Ovary (tissue), 9 donors: ENCODE measurements around the gene RPL19. TPM values are rescaled to one million over a fixed set of nuclear protein-coding genes. Genes with fewer than 3 reads are reported as not detected.

ENCODE experiments used
- DNase-seq, 5 donors: peaks; one replicate each; pipeline ENCODE4 v3.0.0-alpha.2; 2019 to 2020
- H3K27ac ChIP-seq, 2 donors: fragments of 200-600 bp; one replicate each; pipeline versions ENCODE4 v1.5.1 to v1.8.0; 2019 to 2022
- H3K27me3 ChIP-seq: fragments of 200-600 bp; one replicate; pipeline ENCODE4 v1.8.0; 2022
- H3K36me3 ChIP-seq: fragments of 200-600 bp; sonication (generic); one replicate; pipeline ENCODE4 v1.5.1; 2019
- H3K4me1 ChIP-seq: one replicate; pipeline ENCODE4 v1.8.1; 2013; ENCODE audit warnings: mild to moderate bottlenecking, moderate library complexity; ENCODE audit not compliant: insufficient read depth
- H3K4me3 ChIP-seq: fragments of 200-600 bp; sonication (generic); one replicate; pipeline ENCODE4 v1.5.1; 2017
- H3K9me3 ChIP-seq, 2 donors: fragments of 200-600 bp in 1 of 2; sonication (generic) in 1 of 2; one replicate each; pipeline versions ENCODE4 v1.5.1 to v1.8.1; 2013 to 2019; ENCODE audit warnings: mild to moderate bottlenecking in 1 of 2, moderate library complexity in 1 of 2
- EP300 ChIP-seq: sonication (generic); formaldehyde crosslinking; IDR thresholded peaks from one replicate; pipeline ENCODE4 v1.6.1; 2017; ENCODE audit warnings: antibody characterized with exemption
- POLR2A ChIP-seq: fragments of 450-650 bp; IDR thresholded peaks from one replicate; pipeline ENCODE4 v1.6.1; 2017; ENCODE audit warnings: antibody characterized with exemption, mild to moderate bottlenecking, moderate library complexity
- WGBS, 3 donors: extraction: QIAGEN DNeasy Blood & Tissue Kit in 1 of 3; methylation state at CpG; one replicate each; pipeline versions ENCODE4 v1.1.5 to v1.1.7; 2013 to 2017; 5-methylcytosine and 5-hydroxymethylcytosine counted together
- intact Hi-C, 4 donors: fragments of 100-400 bp; cut with DNase I; formaldehyde crosslinking; loops; one replicate each; pipeline versions ENCODE4 v1.11.0 to v1.15.1; 2022 to 2023
- polyA plus RNA-seq, 2 donors: library from polyadenylated mRNA; stranded (reverse); fragments of 200-250 nt in 1 of 2; fragments of 350-450 nt in 1 of 2; fragmentation: Illumina TruSeq in 1 of 2; extraction: RNeasy Lipid Tissue Mini Kit (QIAGEN cat#74804) in 1 of 2; gene quantifications; one replicate each; pipeline ENCODE4 v1.2.3, GENCODE V29; 2013 to 2014
- total RNA-seq, 7 donors: library from RNA; depleted of rRNA in 2 of 7; stranded (reverse); fragments of >200 nt in 2 of 7; fragmentation: NEBNext Ultra II Directional in 3 of 7; extraction: Animal tissue kit (Norgen Biotek cat#: 25700) in 3 of 7; gene quantifications; one replicate each; pipeline versions ENCODE4 v1.1.0 to v1.2.4, GENCODE V29; 2016 to 2023
- TF ChIP-seq, protein P1 (sequence below), 3 donors: fragments of 450-650 bp in 2 of 3; fragments of 200-600 bp in 1 of 3; IDR thresholded peaks; one replicate each; pipeline versions ENCODE4 v1.5.1 to v1.8.0; 2016 to 2022; ENCODE audit warnings: antibody characterized with exemption in 3 of 3, mild to moderate bottlenecking in 1 of 3
- donor health status: DM: no; HTN: no; CAD: no; lungs with moderate emphysema.
- donor health status: DM: no; HTN: no; CAD: no.
- donor health status: Bipolar disorder and iron deficiency.
- donor health status: DM: yes; HTN: yes; CAD: no.
- donor health status: DM: no; HTN: no; CAD: no.
- donor health status: DM: yes; HTN: yes; CAD: no.

The RPL19 gene
- total and polyA plus RNA-seq, 9 donors, result 2,272 to 5,697 (median 3,184) TPM

DNA sequence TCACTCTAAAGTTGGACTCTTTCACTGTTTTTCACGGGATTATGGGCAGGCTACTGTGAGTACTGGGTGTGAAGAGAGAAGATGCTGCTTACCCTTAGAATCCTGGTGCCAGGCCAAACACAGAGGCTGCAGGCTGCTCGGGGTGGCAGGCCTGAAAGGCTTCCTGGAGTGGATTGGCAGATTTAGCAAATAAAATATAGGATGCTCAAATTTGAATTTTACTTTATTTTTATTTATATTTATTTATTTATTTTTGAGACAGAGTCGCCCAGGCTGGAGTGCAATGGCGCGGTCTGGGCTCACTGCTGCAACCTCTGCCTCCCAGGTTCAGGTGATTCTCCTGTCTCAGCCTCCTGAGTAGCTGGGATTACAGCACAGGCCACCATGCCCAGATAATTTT, 40.5 kb downstream of the RPL19 start:
- Histone ChIP-seq H3K4me1 (no peaks in the 10 kb centered on the region), H3K9me3 (no peaks in the 10 kb centered on the region), H3K4me3 (no peak overlapping the region), H3K36me3 (no peaks in the 10 kb centered on the region), H3K27ac (no peak overlapping the region), H3K27me3 (no peaks in the 10 kb centered on the region)
- WGBS, 3 donors, result 76 to 81% (median 80%) methylated on average over 5 of the region's 5 CpGs
- no peak for DNase-seq
- TF ChIP-seq, protein P1, sequence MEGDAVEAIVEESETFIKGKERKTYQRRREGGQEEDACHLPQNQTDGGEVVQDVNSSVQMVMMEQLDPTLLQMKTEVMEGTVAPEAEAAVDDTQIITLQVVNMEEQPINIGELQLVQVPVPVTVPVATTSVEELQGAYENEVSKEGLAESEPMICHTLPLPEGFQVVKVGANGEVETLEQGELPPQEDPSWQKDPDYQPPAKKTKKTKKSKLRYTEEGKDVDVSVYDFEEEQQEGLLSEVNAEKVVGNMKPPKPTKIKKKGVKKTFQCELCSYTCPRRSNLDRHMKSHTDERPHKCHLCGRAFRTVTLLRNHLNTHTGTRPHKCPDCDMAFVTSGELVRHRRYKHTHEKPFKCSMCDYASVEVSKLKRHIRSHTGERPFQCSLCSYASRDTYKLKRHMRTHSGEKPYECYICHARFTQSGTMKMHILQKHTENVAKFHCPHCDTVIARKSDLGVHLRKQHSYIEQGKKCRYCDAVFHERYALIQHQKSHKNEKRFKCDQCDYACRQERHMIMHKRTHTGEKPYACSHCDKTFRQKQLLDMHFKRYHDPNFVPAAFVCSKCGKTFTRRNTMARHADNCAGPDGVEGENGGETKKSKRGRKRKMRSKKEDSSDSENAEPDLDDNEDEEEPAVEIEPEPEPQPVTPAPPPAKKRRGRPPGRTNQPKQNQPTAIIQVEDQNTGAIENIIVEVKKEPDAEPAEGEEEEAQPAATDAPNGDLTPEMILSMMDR (IDR thresholded peaks at IDR 0.05), result no peak
- no peak for TF ChIP-seq EP300
- TF ChIP-seq POLR2A, result no peak
- intact Hi-C loops, result loop anchor here in 3 of 4 donors (5.0 to 10.0 kb wide), 4 partner anchors 33 to 276 kb away; partner anchors contain the start of genes CACNB1 (in 1 of the 3) and FBXO47 (in 1 of the 3)

DNA sequence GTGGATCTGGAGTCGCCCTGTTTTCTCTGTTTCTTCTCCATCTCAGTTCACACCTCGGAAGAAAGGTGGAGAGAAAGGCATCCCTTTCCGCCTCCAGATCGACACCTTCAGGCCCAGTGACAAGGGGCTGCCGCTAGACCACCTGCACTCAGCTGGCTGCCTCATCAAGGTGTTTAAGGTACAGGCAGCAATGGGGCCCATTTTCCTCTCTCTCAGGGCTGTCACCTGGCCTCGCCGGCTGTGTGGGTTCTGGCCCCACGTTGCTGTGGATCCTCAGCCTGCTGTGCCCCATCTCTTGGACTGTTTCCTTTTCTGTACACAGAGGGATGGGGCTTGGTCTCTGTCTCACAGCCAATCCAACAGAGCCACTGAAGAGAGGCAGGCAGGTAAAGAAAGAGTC, 43.1 kb downstream of the RPL19 start:
- no peak overlapping the region for H3K4me3 ChIP-seq
- no peaks in the 10 kb centered on the region for H3K9me3 ChIP-seq
- no peaks in the 10 kb centered on the region for H3K27me3 ChIP-seq
- H3K27ac ChIP-seq, result no peak overlapping the region
- intact Hi-C loops, result loop anchor here in 3 of 4 donors (5.0 to 10.0 kb wide), 4 partner anchors 36 to 278 kb away; partner anchors contain the start of genes CACNB1 (in 1 of the 3) and FBXO47 (in 1 of the 3)
- 72 to 82% (median 73%) methylated on average over 8 of the region's 8 CpGs for WGBS, 3 donors
- DNase-seq, result no peak
- TF ChIP-seq, protein P1 (IDR thresholded peaks at IDR 0.05), result no peak
- no peak for TF ChIP-seq POLR2A
- no peak for TF ChIP-seq EP300
- no peaks in the 10 kb centered on the region for H3K36me3 ChIP-seq
- H3K4me1 ChIP-seq, result no peaks in the 10 kb centered on the region

DNA sequence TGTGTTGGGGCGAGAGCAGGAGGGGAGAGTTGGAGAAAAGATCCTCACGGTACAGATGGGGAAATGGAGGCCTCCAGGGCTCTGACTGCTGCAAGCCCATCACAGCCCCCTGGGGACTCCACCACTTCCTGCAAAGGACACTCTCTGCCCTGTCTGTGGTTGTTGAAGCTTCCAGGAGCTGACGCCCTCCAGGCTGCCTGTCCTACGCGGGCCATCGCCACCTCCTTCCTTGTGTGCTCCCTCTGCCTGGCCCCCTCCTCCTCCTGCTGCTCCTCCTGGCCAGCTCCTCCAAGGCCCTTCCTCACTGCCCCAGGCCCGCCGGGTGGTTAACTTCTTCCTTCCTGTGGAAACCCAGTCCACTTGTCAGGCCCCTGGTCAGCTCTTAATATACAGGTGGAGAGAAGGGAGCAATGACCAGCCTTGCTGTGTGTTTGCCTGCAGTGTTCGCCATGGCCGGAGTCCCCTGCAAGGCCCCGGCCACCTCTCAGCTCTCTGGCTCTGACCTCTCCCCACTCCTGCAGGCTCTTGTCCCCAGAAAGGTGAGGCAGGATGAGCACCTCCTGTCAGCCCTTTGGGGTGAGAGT, 44.0 kb downstream of the RPL19 start:
- intact Hi-C loops, result loop anchor here (2.0 to 10.0 kb wide), 5 partner anchors 37 to 279 kb away; partner anchors contain the start of genes CACNB1 (in 1 of the 4) and FBXO47 (in 1 of the 4)
- Histone ChIP-seq H3K27me3 (no peaks in the 10 kb centered on the region), H3K27ac (no peak overlapping the region), H3K36me3 (no peaks in the 10 kb centered on the region), H3K4me3 (no peak overlapping the region), H3K4me1 (no peaks in the 10 kb centered on the region), H3K9me3 (no peaks in the 10 kb centered on the region)
- TF ChIP-seq POLR2A (no peak), EP300 (no peak)
- TF ChIP-seq, protein P1 (IDR thresholded peaks at IDR 0.05), result no peak
- no peak for DNase-seq
- WGBS, 3 donors, result 36 to 45% (median 42%) methylated on average over 11 of the region's 11 CpGs

DNA sequence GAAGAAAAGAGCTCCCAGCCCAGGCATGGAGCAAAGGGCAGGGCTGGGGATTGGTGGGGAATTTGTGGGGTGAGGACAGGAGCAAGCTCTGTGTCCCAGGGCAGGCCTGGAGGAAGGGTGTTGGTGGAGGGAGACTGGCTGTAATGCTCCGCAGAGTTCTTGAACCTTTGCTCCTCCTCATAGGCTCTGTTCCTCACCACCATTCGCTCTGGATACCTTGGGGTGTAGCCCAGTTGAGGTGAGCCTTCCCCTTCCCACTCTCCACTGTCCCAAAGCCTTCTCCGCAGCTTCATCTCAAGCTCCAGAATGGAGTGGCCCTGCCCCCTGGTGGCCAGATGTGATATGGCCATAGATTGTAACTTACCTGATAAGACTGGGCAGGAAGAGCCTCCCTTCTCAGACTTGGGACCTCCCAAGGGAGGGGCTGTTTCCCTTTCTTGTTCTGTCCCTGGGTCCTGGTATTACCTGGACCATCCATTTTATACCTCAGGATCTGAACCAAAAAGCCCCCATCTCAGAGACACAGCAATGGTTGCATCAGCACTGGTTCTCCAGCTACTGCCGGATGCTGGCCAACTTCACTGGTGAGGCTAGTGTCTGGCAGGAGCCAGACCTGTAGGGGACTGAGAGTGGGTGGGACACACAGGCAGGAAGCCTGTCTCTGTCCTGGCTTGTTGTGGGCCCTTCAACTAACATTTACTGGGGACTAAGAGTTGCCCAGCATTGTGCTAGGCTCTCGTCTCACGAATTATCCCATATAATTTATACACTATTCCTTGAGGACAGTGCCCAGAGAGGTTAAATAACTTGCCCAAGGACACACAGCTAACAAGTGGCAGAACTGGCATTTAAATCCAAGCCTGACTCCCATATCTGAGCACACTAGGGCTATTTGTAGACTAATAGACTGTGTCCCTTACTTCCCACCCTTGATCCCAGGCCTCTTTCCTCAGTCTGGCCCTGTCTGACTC, 44.8 kb downstream of the RPL19 start:
- H3K27ac ChIP-seq, result no peak overlapping the region
- DNase-seq, result peak; percentile 76 to 90 (median 88)
- no peaks in the 10 kb centered on the region for H3K4me1 ChIP-seq
- no peaks in the 10 kb centered on the region for H3K36me3 ChIP-seq
- no peaks in the 10 kb centered on the region for H3K9me3 ChIP-seq
- TF ChIP-seq, protein P1 (IDR thresholded peaks at IDR 0.05), result peak; percentile 76 to 89 (median 88)
- TF ChIP-seq POLR2A (no peak), EP300 (no peak)
- H3K27me3 ChIP-seq, result no peaks in the 10 kb centered on the region
- 29 to 36% (median 35%) methylated on average over 6 of the region's 6 CpGs for WGBS, 3 donors
- intact Hi-C loops, result loop anchor here (2.0 to 10.0 kb wide), 5 partner anchors 38 to 280 kb away; partner anchors contain the start of genes CACNB1 (in 1 of the 4) and FBXO47 (in 1 of the 4)
- H3K4me3 ChIP-seq, result no peak overlapping the region
